NCI-H2107 (cell line): ENCODE measurements around the gene PPIP5K2.
"Not testable (repeated sequence)": the region's sequence is repeated elsewhere in the genome, so short reads cannot be mapped to it uniquely, and the experiment has no call there.

Experiments used
- DNase-seq: peaks from one replicate; lab custom pipeline; 2025; lab: John Stamatoyannopoulos, UW

PPIP5K2 gene

GRCh38 chr5:103122242-103122641, 2.1 kb downstream of the PPIP5K2 start:
- no peak for DNase-seq

GRCh38 chr5:103126557-103126956, 6.5 kb downstream of the PPIP5K2 start:
- DNase-seq = no peak

- no peak for DNase-seq
Observed at GRCh38 chr5:103127292-103127817, 7.3 kb downstream of the PPIP5K2 start.

- no peak for DNase-seq
Observed at GRCh38 chr5:103128202-103128601, 8.1 kb downstream of the PPIP5K2 start.

GRCh38 chr5:103132684-103133083, 12.6 kb downstream of the PPIP5K2 start:
- no peak for DNase-seq

GRCh38 chr5:103133231-103133630, 13.1 kb downstream of the PPIP5K2 start:
- DNase-seq = no peak

GRCh38 chr5:103135461-103135860, 15.4 kb downstream of the PPIP5K2 start:
- DNase-seq = no peak

- no peak for DNase-seq
Observed at GRCh38 chr5:103138202-103138690, 18.1 kb downstream of the PPIP5K2 start.

- peak; percentile 35 for DNase-seq
Observed at GRCh38 chr5:103139264-103139865, 19.3 kb downstream of the PPIP5K2 start.

- DNase-seq = not testable (repeated sequence)
Observed at GRCh38 chr5:103142132-103142531, 22.0 kb downstream of the PPIP5K2 start.

GRCh38 chr5:103145196-103145595, 25.1 kb downstream of the PPIP5K2 start:
- no peak for DNase-seq

- no peak for DNase-seq
Observed at GRCh38 chr5:103148213-103148612, 28.1 kb downstream of the PPIP5K2 start.

GRCh38 chr5:103151156-103151555, 31.1 kb downstream of the PPIP5K2 start:
- DNase-seq = no peak

GRCh38 chr5:103166706-103167105, 46.6 kb downstream of the PPIP5K2 start:
- DNase-seq = no peak

- DNase-seq = no peak
Observed at GRCh38 chr5:103174147-103174546, 54.0 kb downstream of the PPIP5K2 start.

- no peak for DNase-seq
Observed at GRCh38 chr5:103177543-103177942, 57.4 kb downstream of the PPIP5K2 start.

- DNase-seq = no peak
Observed at GRCh38 chr5:103178167-103178566, 58.1 kb downstream of the PPIP5K2 start.

GRCh38 chr5:103186152-103186551, 66.1 kb downstream of the PPIP5K2 start:
- DNase-seq = no peak

- DNase-seq = no peak
Observed at GRCh38 chr5:103188436-103188835, 68.3 kb downstream of the PPIP5K2 start.

- no peak for DNase-seq
Observed at GRCh38 chr5:103203226-103203625, 83.1 kb downstream of the PPIP5K2 start.

- DNase-seq = not testable (repeated sequence)
Observed at GRCh38 chr5:103204990-103205389, 84.9 kb downstream of the PPIP5K2 start.

GRCh38 chr5:103205991-103206700, 86.0 kb downstream of the PPIP5K2 start:
- DNase-seq = no peak

- DNase-seq = no peak
Observed at GRCh38 chr5:103207011-103207410, 86.9 kb downstream of the PPIP5K2 start.
